K562 (cell line): ENCODE results near the gene PIP5KL1.

Source experiments
- FOXJ3 ChIP-seq: sonication (generic); formaldehyde crosslinking; IDR thresholded peaks from 2 replicates; pipeline ENCODE4 v1.4.0; 2020; ENCODE audit warnings: mild to moderate bottlenecking, missing genetic modification reagents
- NCOR1 ChIP-seq: fragments of 450-650 bp; IDR thresholded peaks from 2 replicates; pipeline ENCODE4 v1.6.1; 2016; ENCODE audit warnings: mild to moderate bottlenecking, moderate library complexity
- TF ChIP-seq, protein P1 (sequence below), 3 experiments: IDR thresholded peaks in 2 of 3; conservative IDR thresholded peaks in 1 of 3; 2 replicates each; pipeline ENCODE4 v1.5.1; 2011 to 2012; ENCODE audit warnings: low read length in 3 of 3, mild to moderate bottlenecking in 3 of 3, control low read depth in 2 of 3, improper control_type of control experiment in 1 of 3, inconsistent platforms in 1 of 3, low read depth in 1 of 3, mixed read lengths in 1 of 3, moderate library complexity in 1 of 3; ENCODE audit not compliant: insufficient read depth in 2 of 3
- TF ChIP-seq, protein P2 (sequence below): sonication (generic); formaldehyde crosslinking; IDR thresholded peaks from 2 replicates; pipeline ENCODE4 v1.8.1; 2023; ENCODE audit warnings: mild to moderate bottlenecking, missing genetic modification reagents

DNA sequence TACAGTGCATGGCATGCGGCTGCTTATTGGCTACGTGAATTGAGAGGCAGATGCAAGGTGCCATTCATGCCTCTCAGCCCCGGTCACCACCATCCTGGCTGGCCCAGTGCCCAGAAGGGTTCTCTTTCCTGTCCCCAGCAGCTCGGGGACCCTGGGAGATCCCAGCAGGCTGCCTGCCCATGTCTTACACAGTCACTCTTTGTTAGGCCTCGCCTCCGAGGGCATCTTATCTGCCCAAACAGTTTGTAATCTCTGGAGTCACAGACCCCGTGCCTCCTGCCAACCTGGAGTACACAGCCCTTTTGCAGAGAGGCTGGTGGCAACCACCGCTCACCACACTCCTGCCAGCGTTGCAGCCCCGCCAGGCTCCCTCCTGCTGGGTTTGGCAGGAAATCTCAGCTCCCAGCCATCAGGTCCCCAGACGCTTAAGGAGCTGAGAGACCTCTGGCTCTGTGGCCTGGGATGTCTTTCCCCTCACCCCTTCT lies 46.1 kb downstream of the PIP5KL1 start:
- TF ChIP-seq NCOR1 (no peak), FOXJ3 (CRISPR knock-in tag) (no peak)
- TF ChIP-seq, protein P1, sequence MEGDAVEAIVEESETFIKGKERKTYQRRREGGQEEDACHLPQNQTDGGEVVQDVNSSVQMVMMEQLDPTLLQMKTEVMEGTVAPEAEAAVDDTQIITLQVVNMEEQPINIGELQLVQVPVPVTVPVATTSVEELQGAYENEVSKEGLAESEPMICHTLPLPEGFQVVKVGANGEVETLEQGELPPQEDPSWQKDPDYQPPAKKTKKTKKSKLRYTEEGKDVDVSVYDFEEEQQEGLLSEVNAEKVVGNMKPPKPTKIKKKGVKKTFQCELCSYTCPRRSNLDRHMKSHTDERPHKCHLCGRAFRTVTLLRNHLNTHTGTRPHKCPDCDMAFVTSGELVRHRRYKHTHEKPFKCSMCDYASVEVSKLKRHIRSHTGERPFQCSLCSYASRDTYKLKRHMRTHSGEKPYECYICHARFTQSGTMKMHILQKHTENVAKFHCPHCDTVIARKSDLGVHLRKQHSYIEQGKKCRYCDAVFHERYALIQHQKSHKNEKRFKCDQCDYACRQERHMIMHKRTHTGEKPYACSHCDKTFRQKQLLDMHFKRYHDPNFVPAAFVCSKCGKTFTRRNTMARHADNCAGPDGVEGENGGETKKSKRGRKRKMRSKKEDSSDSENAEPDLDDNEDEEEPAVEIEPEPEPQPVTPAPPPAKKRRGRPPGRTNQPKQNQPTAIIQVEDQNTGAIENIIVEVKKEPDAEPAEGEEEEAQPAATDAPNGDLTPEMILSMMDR (IDR thresholded peaks at IDR 0.05 in 2 of 3, conservative IDR thresholded peaks at IDR 0.05 in 1 of 3; ENCODE audit: insufficient read depth in 2 of 3, low read depth in 1 of 3, low read length in 3 of 3) = no peak
- TF ChIP-seq, protein P2, sequence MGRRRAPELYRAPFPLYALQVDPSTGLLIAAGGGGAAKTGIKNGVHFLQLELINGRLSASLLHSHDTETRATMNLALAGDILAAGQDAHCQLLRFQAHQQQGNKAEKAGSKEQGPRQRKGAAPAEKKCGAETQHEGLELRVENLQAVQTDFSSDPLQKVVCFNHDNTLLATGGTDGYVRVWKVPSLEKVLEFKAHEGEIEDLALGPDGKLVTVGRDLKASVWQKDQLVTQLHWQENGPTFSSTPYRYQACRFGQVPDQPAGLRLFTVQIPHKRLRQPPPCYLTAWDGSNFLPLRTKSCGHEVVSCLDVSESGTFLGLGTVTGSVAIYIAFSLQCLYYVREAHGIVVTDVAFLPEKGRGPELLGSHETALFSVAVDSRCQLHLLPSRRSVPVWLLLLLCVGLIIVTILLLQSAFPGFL (CRISPR knock-in tag) = no peak
